ENCODE results near the gene NRIP2. TPM values are rescaled to one million over a fixed set of nuclear protein-coding genes. Genes with fewer than 3 reads are reported as not detected.

The NRIP2 gene
- total and polyA plus RNA-seq, 2 donors (not counting 3 experiments of a cell fraction or from before 2014, with no cell fraction given), result not detected

GRCh38 chr12:2813214-2814185 is 21.3 kb downstream of the NRIP2 start:
- H3K4me2 ChIP-seq (ENCODE audit: insufficient read depth, low read length), result peak overlapping the region; percentile 98
- peaks cover 12% of the 10 kb centered on the region for H3K79me2 ChIP-seq (ENCODE audit: control insufficient read depth, insufficient read depth, low read length)
- H3K9me3 ChIP-seq (replicated peaks; ENCODE audit: control insufficient read depth, insufficient read depth, low read length), result no peaks in the 10 kb centered on the region
- peak overlapping the region; percentile 58 to 94 (median 71) for H3K4me3 ChIP-seq (replicated peaks in 1 of 3; ENCODE audit: insufficient read depth in 1 of 3, low read depth in 1 of 3, low read length in 3 of 3)
- CTCF ChIA-PET, result interaction anchor here (0.8 to 3.3 kb wide), 16 partner anchors 9 to 228 kb away, joined by 3 to 31 read pairs (median 6); partner anchors contain the start of gene FKBP4
- POLR2A ChIA-PET, result interaction anchor here (0.6 to 1.5 kb wide), 4 partner anchors 9 to 73 kb away, joined by 3 to 4 read pairs (median 3); no protein-coding TSS in a partner anchor
- H4K20me1 ChIP-seq (replicated peaks; ENCODE audit: control insufficient read depth, extremely low read depth, insufficient read depth, low read length), result no peaks in the 10 kb centered on the region
- no peaks in the 10 kb centered on the region for H3K9me1 ChIP-seq (replicated peaks; ENCODE audit: control insufficient read depth, extremely low read depth, insufficient read depth, low read length)
- peaks cover 6% of the 10 kb centered on the region for H3K4me1 ChIP-seq (ENCODE audit: control insufficient read depth, extremely low read depth, insufficient read depth, low read length)
- DNase-seq (ENCODE audit: low read depth, low spot score) (peak; percentile 63), FAIRE-seq (no peak)
- no peaks in the 10 kb centered on the region for H3K27me3 ChIP-seq (ENCODE audit: control insufficient read depth in 2 of 2, insufficient read depth in 2 of 2, low read length in 2 of 2)
- peak overlapping the region; percentile 38 for H2AFZ ChIP-seq (ENCODE audit: low read depth, low read length)
- peak overlapping the region; percentile 52 for H3K27ac ChIP-seq (ENCODE audit: insufficient read depth, low read depth, low read length)
- TF ChIP-seq FOS (IDR thresholded peaks at IDR 0.05; ENCODE audit: borderline replicate concordance, insufficient read depth, low read length) (no peak), CTCF (IDR thresholded peaks at IDR 0.05; ENCODE audit: extremely low read depth in 1 of 2, insufficient read depth in 1 of 2, low read depth in 1 of 2, low read length in 2 of 2) (peak; percentile 62 to 65)
- dilution Hi-C loops (cut with MboI; ENCODE audit: extremely low pct_ligation_motif_present, low sequenced_read_pairs), result no loop called here
- intact Hi-C loops (cut with micrococcal nuclease), result loop anchor here (2.0 kb wide), 1 partner anchor 73 kb away; no protein-coding TSS in a partner anchor
- peak overlapping the region; percentile 57 for H3K9ac ChIP-seq (replicated peaks; ENCODE audit: extremely low read depth, insufficient read depth, low read length)
- BruUV-seq (replicated peaks), result no TSS peak
- H3K36me3 ChIP-seq (ENCODE audit: control insufficient read depth in 2 of 2, extremely low read depth in 1 of 2, insufficient read depth in 2 of 2, low read length in 2 of 2), result peaks cover 0 to 8% of the 10 kb centered on the region in 2 experiments

All from endothelial cell of umbilical vein (primary cell).